Measurements from ENCODE around the gene RITA1. TPM values are rescaled to one million over a fixed set of nuclear protein-coding genes. Genes with fewer than 3 reads are reported as not detected.
A peak's percentile ranks its signal among the peaks of the same experiment; 100 is the strongest.

The RITA1 gene
- total and polyA plus RNA-seq, 10 of the 15 experiments (the other 5 are each of a cell fraction or from before 2014, with no cell fraction given): 2.3 to 39.9 (median 24.8) TPM

GRCh38 chr12:113155060-113155459, 30.5 kb upstream of the RITA1 start:
- peaks cover under 1 to 16% of the 10 kb centered on the region in 2 experiments; a peak in 3 of 4 replicates for H3K36me3 ChIP-seq (ENCODE audit: control insufficient read depth in 2 of 2, insufficient read depth in 2 of 2, low read length in 1 of 2)
- peaks cover 7 to 8% of the 10 kb centered on the region in 2 experiments; a peak in 2 of 4 replicates for H3K27me3 ChIP-seq (replicated peaks in 1 of 2; ENCODE audit: control insufficient read depth in 2 of 2, insufficient read depth in 2 of 2, low read length in 1 of 2)
- H3K9ac ChIP-seq (ENCODE audit: control insufficient read depth, insufficient read depth, low read length): no peak overlapping the region
- H3K4me3 ChIP-seq: no peak overlapping the region
- H2AFZ ChIP-seq (ENCODE audit: control insufficient read depth, low read depth, low read length): no peak overlapping the region
- DNase-seq (ENCODE audit: low read depth, low spot score): no peak
- ChIA-PET POLR2A (interaction anchor here (0.6 kb wide), 1 partner anchor 120 kb away, joined by 3 read pairs; no protein-coding TSS in a partner anchor), CTCF (interaction anchor here (3.2 to 5.2 kb wide), 3 partner anchors 18 to 162 kb away, joined by 31 to 33 read pairs (median 31); no protein-coding TSS in a partner anchor), RAD21 (ENCODE audit: unreplicated experiment) (interaction anchor here (1.2 kb wide), 1 partner anchor 136 kb away, joined by 3 read pairs; no protein-coding TSS in a partner anchor), SMC1A (ENCODE audit: uncharacterized antibody, unreplicated experiment) (interaction anchor here (6.1 kb wide), 1 partner anchor 18 kb away, joined by 37 read pairs; no protein-coding TSS in a partner anchor)
- TF ChIP-seq RBBP5 (conservative IDR thresholded peaks at IDR 0.05): no peak
- TF ChIP-seq ZSCAN29 (IDR thresholded peaks at IDR 0.05): no peak
- TF ChIP-seq, protein P1, sequence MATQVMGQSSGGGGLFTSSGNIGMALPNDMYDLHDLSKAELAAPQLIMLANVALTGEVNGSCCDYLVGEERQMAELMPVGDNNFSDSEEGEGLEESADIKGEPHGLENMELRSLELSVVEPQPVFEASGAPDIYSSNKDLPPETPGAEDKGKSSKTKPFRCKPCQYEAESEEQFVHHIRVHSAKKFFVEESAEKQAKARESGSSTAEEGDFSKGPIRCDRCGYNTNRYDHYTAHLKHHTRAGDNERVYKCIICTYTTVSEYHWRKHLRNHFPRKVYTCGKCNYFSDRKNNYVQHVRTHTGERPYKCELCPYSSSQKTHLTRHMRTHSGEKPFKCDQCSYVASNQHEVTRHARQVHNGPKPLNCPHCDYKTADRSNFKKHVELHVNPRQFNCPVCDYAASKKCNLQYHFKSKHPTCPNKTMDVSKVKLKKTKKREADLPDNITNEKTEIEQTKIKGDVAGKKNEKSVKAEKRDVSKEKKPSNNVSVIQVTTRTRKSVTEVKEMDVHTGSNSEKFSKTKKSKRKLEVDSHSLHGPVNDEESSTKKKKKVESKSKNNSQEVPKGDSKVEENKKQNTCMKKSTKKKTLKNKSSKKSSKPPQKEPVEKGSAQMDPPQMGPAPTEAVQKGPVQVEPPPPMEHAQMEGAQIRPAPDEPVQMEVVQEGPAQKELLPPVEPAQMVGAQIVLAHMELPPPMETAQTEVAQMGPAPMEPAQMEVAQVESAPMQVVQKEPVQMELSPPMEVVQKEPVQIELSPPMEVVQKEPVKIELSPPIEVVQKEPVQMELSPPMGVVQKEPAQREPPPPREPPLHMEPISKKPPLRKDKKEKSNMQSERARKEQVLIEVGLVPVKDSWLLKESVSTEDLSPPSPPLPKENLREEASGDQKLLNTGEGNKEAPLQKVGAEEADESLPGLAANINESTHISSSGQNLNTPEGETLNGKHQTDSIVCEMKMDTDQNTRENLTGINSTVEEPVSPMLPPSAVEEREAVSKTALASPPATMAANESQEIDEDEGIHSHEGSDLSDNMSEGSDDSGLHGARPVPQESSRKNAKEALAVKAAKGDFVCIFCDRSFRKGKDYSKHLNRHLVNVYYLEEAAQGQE (IDR thresholded peaks at IDR 0.05; ENCODE audit: low read depth, low read length): no peak
- TF ChIP-seq, protein P2, sequence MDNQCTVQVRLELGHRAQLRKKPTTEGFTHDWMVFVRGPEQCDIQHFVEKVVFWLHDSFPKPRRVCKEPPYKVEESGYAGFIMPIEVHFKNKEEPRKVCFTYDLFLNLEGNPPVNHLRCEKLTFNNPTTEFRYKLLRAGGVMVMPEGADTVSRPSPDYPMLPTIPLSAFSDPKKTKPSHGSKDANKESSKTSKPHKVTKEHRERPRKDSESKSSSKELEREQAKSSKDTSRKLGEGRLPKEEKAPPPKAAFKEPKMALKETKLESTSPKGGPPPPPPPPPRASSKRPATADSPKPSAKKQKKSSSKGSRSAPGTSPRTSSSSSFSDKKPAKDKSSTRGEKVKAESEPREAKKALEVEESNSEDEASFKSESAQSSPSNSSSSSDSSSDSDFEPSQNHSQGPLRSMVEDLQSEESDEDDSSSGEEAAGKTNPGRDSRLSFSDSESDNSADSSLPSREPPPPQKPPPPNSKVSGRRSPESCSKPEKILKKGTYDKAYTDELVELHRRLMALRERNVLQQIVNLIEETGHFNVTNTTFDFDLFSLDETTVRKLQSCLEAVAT (IDR thresholded peaks at IDR 0.05): 0 out of 2 replicates have a peak, but pooled peaks have one; percentile 30
- no peak for TF ChIP-seq BMI1 (IDR thresholded peaks at IDR 0.05; ENCODE audit: borderline replicate concordance)
- TF ChIP-seq LARP7 (IDR thresholded peaks at IDR 0.05): no peak
- H4K20me1 ChIP-seq (ENCODE audit: control insufficient read depth, insufficient read depth): no peaks in the 10 kb centered on the region; the same call in 1 of the 2 replicates
- intact Hi-C loops (cut with micrococcal nuclease; ENCODE audit: unreplicated experiment) (no loop called here), in situ Hi-C loops (cut with MboI) (no loop called here)
- no peak overlapping the region for H3K4me2 ChIP-seq (ENCODE audit: control insufficient read depth, insufficient read depth)
- no peaks in the 10 kb centered on the region for H3K79me2 ChIP-seq (ENCODE audit: control insufficient read depth, insufficient read depth, low read length)
- BruUV-seq (replicated peaks): no TSS peak
- no peak for FAIRE-seq
- no peak overlapping the region for H3K27ac ChIP-seq (ENCODE audit: control insufficient read depth, insufficient read depth)
- no peaks in the 10 kb centered on the region for H3K9me3 ChIP-seq (replicated peaks; ENCODE audit: control insufficient read depth, insufficient read depth, low read length)
- H3K4me1 ChIP-seq (ENCODE audit: control insufficient read depth, insufficient read depth, low read length): peaks cover 15% of the 10 kb centered on the region
- WGBS (ENCODE audit: insufficient coverage, insufficient replicate concordance, low lambda C conversion rate, missing lambda C conversion rate): 92% methylated on average over 11 of the region's 12 CpGs
- no peak for ATAC-seq
